SHP77 (cell line): ENCODE measurements around the gene MRPL28.
"Not testable (repeated sequence)": the region's sequence is repeated elsewhere in the genome, so short reads cannot be mapped to it uniquely, and the experiment has no call there.

Experiments used
- DNase-seq, 2 experiments: peaks; one replicate each; lab custom pipeline; 2025; lab: John Stamatoyannopoulos, UW

Gene MRPL28

GRCh38 chr16:339680-340079 lies 30.7 kb downstream of the MRPL28 start:
- DNase-seq, result no peak

DNA sequence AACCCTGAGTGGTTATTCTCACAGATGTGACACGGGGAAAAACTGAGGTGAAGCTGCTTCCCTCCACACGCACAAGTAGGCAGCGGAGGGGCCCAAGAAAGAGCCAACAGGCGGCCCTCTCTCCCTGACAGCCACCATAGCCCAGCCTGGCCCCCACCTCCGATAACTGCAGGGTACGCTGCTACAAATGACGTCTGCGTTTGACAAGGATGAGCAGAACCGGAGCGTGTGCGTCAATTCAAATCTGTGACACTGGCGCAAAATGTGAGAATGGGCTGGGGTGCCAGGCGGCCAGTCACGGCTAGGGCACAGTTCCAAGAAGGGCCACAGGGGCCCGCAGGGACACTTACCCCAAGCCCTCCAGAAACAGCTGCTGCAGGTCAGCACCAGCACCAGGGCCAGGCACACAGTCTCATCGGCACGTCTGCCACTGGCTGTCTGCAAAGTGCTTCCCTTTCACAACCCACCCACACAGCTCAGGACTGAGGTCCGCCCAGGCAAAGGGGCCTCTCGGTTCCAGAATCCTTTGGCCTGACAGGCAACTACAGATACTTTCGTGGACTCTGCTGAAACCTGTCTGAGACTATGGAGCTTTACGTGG lies 32.3 kb downstream of the MRPL28 start:
- DNase-seq, result peak; percentile 77 to 78

DNA sequence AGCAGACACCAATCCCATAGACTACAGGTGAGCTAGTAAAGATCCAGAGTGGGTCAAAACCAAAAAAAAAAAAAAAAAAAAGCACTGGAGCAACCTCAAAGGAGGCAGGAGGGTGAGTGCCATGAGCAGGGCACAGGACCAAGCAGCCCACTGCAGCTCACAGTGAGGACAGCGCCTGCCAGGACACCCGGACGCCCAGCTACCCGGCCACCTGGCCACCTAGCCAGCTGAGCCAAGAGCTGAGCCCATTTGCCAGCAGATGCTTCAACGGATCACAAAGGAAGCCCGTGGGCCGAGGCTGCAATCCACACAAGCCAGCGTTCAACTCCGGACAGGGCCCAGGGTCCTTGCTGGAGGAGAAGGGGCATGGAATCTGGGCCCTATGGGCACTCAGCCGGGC lies 32.9 kb downstream of the MRPL28 start:
- peak; percentile 70 to 81 for DNase-seq

GRCh38 chr16:336269-336668 lies 34.1 kb downstream of the MRPL28 start:
- no peak for DNase-seq

GRCh38 chr16:334861-335632 lies 35.3 kb downstream of the MRPL28 start:
- DNase-seq, result not testable (repeated sequence)

GRCh38 chr16:334164-334832 lies 36.0 kb downstream of the MRPL28 start:
- not testable (repeated sequence) for DNase-seq

DNA sequence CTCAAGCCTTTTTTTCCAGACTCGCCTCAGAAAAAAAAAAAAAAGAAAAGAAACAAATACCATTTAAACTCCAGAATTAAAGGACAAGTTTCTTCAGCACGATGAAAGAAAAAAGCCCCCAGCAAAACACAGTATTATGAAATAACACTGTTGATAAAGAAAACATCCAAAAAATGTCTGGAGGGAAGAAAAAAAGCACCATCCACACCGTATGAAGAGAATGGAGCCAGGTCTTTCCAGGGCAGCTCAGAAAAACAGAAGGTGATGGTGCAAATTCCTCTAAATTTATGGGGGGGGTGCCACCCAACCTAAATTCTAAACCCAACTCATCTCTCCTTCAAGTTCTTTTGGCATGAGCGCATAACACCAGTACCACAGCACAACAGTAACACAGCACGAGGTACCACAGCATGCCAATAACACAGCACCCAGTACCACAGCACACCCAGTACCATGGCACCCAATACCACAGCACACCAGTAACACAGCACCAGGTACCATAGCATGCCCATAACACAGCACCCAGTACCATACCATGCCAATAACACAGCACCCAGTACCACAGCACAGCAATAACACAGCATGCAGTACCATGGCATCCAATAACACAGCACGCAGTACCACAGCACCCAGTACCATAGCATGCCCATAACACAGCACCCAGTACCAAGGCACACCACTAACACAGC lies 36.8 kb downstream of the MRPL28 start:
- DNase-seq, result no peak

- DNase-seq, result not testable (repeated sequence)
Observed at GRCh38 chr16:331181-331814, 39.0 kb downstream of the MRPL28 start.

DNA sequence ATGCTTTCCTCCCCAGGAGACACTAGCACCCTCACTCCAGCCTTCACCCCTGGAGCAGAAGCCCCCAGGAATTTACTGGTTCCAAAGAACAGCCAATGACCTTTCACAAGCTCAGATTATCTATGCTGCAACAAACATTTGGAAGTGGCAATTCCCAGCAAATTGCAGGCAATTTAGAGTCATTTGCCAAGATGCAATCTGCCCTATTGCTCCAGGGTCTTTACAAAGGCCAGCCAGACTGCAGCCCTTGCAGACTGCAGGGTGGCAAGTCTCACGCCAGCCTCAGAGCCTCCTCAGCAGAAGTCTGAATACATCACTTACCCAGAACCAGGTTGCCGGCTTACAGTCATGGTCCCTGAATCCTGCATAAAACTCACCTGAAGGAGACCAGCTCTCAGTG lies 39.6 kb downstream of the MRPL28 start:
- DNase-seq, result no peak

- no peak for DNase-seq
Observed at GRCh38 chr16:325375-326145, 44.8 kb downstream of the MRPL28 start.

DNA sequence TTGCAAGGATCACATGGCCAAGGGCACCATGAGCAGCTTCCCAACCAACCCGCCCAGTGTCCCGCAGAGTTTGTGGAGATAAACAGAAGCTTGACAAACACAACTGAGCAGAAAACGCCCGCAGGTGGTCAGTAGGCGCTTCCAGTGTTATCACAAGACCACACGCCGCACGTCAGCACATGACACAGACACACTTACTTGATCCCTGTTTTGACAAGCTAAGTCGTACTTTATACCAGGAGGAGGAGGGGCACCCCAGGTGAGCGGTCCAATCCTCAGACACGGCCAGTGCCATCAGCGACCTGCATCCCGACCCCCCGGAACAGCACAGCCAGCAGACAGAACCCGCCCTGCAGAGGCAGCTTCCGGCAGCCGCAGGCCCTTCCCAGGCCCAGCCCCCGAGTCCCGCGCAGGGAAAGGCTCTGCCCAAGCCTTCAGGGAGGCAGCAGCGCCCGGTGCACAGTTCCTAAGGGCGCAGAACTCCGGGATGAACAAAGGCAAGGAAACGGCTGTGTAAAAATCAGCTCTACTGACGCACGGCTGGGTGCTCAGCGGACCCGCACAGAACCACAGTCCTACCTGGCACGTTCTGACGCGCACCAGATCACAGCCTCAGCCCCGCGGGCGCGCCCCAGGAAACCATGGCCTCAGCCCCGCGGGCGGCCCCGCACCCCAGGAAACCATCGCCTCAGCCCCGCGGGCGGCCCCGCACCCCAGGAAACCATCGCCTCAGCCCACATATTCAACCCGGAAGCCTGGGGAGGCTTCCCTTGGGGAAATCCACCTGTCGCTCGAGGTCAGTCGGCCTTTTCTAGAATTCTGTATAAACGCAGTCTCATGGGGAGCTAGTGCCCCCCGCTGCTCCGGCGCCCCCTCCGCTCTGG lies 45.6 kb downstream of the MRPL28 start:
- DNase-seq, result no peak

- no peak for DNase-seq
Observed at GRCh38 chr16:324201-324450, 46.2 kb downstream of the MRPL28 start.

GRCh38 chr16:322476-323143 lies 47.7 kb downstream of the MRPL28 start:
- DNase-seq, result no peak

- DNase-seq, result no peak
Observed at GRCh38 chr16:321532-321931, 48.8 kb downstream of the MRPL28 start.

GRCh38 chr16:320206-320605 lies 50.1 kb downstream of the MRPL28 start:
- DNase-seq, result no peak

DNA sequence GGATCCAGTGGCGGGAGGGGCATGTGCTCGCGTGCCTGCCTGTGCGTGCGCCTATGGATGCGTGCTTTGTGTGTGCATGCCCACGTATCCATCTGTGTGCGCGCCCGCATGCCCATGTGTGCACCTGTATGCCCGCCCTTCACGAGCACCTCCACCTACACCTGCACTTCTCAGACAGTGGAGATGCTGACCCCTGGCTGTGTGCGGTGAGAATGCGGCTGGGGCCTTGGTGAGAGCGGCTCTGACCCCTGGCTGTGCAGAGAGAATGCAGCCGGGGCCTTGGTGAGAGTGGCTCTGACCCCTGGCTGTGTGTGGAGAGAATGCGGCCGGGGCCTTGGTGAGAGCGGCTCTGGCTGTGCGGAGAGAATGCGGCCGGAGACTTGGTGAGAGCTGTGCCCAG lies 51.7 kb downstream of the MRPL28 start:
- no peak for DNase-seq

GRCh38 chr16:317583-317982 lies 52.8 kb downstream of the MRPL28 start:
- no peak for DNase-seq
